ENCODE measurements around the gene SLC66A3. TPM values are rescaled to one million over a fixed set of nuclear protein-coding genes. Genes with fewer than 3 reads are reported as not detected.

Gene SLC66A3
- total RNA-seq, 1 experiment from 2014 or later, result 13.3 TPM

DNA sequence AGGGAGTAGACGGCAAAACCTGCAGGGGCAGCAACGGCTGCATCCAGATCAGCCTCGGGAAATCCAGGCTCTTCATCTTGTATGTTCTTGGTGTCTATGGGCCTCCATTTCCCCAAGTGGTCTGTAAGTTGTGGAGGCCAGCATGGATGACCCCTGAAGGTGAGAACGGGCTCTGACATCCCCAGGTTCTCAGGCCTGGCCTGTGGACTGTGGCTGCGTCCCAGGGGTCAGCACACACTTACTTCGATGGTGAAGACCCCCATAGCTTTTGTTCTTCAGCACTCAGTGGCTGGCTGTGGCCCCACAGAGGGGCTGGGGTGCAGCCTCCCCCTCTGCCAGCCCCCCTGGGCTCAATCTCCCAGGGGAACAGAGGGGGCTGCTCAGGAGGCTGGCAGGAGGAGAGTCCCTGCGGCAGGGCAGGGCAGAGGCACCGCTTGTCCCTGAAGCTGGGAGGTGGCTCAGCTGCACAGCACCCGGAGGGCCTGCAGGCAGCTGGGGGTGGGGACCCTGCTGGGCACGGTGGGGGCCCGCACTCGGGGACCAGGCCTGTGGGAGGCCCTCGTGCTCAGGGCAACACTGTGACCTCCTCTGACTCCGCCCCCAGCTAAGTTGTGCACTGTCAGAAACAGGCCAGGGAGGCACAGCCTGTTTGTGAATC lies 3.8 kb downstream of the SLC66A3 start:
- H3K27me3 ChIP-seq (ENCODE audit: insufficient read depth, low read length), result no peaks in the 10 kb centered on the region
- H3K23me2 ChIP-seq (ENCODE audit: insufficient read length, low read depth, low read length, poor library complexity, severe bottlenecking), result peaks cover 5% of the 10 kb centered on the region
- no peak overlapping the region for H4K5ac ChIP-seq (ENCODE audit: insufficient read length, low read depth, low read length)
- H3K9me3 ChIP-seq (ENCODE audit: control insufficient read depth, low read depth, low read length), result no peaks in the 10 kb centered on the region
- no peak overlapping the region for H3K56ac ChIP-seq (ENCODE audit: insufficient read length, low read depth, low read length)
- H3K18ac ChIP-seq (ENCODE audit: insufficient read length, low read depth, low read length), result no peak overlapping the region
- H3K27me3 Mint-ChIP-seq (ENCODE audit: low read depth), result peaks cover 13% of the 10 kb centered on the region
- TF ChIP-seq, protein P1, sequence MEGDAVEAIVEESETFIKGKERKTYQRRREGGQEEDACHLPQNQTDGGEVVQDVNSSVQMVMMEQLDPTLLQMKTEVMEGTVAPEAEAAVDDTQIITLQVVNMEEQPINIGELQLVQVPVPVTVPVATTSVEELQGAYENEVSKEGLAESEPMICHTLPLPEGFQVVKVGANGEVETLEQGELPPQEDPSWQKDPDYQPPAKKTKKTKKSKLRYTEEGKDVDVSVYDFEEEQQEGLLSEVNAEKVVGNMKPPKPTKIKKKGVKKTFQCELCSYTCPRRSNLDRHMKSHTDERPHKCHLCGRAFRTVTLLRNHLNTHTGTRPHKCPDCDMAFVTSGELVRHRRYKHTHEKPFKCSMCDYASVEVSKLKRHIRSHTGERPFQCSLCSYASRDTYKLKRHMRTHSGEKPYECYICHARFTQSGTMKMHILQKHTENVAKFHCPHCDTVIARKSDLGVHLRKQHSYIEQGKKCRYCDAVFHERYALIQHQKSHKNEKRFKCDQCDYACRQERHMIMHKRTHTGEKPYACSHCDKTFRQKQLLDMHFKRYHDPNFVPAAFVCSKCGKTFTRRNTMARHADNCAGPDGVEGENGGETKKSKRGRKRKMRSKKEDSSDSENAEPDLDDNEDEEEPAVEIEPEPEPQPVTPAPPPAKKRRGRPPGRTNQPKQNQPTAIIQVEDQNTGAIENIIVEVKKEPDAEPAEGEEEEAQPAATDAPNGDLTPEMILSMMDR (conservative IDR thresholded peaks at IDR 0.05), result no peak
- WGBS (ENCODE audit: extremely low coverage, insufficient read length, low lambda C conversion rate), result no CpG with 5 or more reads among the region's 14 CpGs
- H3K27ac ChIP-seq (ENCODE audit: insufficient read length, low read depth, low read length), result no peak overlapping the region
- H3K4me2 ChIP-seq (ENCODE audit: insufficient read depth, insufficient read length, low read length), result no peak overlapping the region
- no peak overlapping the region for H2BK5ac ChIP-seq (ENCODE audit: insufficient read length, low read length)
- no peak overlapping the region for H2BK120ac ChIP-seq (ENCODE audit: low read depth, low read length, poor library complexity, severe bottlenecking)
- H3K79me1 ChIP-seq (ENCODE audit: insufficient read depth, low read depth, low read length, poor library complexity, severe bottlenecking), result no peaks in the 10 kb centered on the region
- H3K14ac ChIP-seq (ENCODE audit: insufficient read depth, low read length), result no peak overlapping the region
- peaks cover 11 to 21% of the 10 kb centered on the region in 2 experiments for H3K4me1 Mint-ChIP-seq
- no peaks in the 10 kb centered on the region for H3K9me3 Mint-ChIP-seq
- no peak overlapping the region for H2BK12ac ChIP-seq (ENCODE audit: insufficient read length, low read depth, low read length)
- H3K79me2 ChIP-seq (ENCODE audit: insufficient read depth, low read length), result no peaks in the 10 kb centered on the region
- no peak for DNase-seq
- H3K4me3 Mint-ChIP-seq, result no peak overlapping the region
- H3T11ph ChIP-seq (ENCODE audit: low read length), result no peak overlapping the region
- H2AFZ ChIP-seq (ENCODE audit: low read length), result no peak overlapping the region
- no peak overlapping the region for H3K27ac Mint-ChIP-seq
- H2AK5ac ChIP-seq (ENCODE audit: insufficient read length, low read length), result no peak overlapping the region
- no peak overlapping the region for H3K9ac ChIP-seq (ENCODE audit: extremely low read depth, insufficient read length, low read length)
- no peak overlapping the region for H3K4ac ChIP-seq (ENCODE audit: low read depth, low read length)
- H3K23ac ChIP-seq (ENCODE audit: insufficient read length, low read depth, low read length), result no peak overlapping the region
- H4K91ac ChIP-seq (ENCODE audit: insufficient read length, low read depth, low read length), result no peak overlapping the region
- no peak overlapping the region for H4K8ac ChIP-seq (replicated peaks; ENCODE audit: insufficient read length, low read depth, low read length)
- H3K4me1 ChIP-seq (ENCODE audit: insufficient read depth, low read length), result no peaks in the 10 kb centered on the region
- no peak overlapping the region for H2BK20ac ChIP-seq (ENCODE audit: low read depth, low read length, poor library complexity, severe bottlenecking)
- H2BK15ac ChIP-seq (ENCODE audit: low read depth, low read length), result no peak overlapping the region
- no peaks in the 10 kb centered on the region; a peak in 1 of 7 replicates for H3K36me3 Mint-ChIP-seq (ENCODE audit: insufficient read depth in 1 of 3, low read depth in 3 of 3)
- H4K20me1 ChIP-seq (ENCODE audit: control insufficient read depth, insufficient read depth, insufficient read length), result no peaks in the 10 kb centered on the region
